Suprapubic skin (tissue), 3 donors: Measurements from ENCODE around the gene NARF.

Source experiments
- CTCF ChIP-seq, 2 donors: fragments of 200-600 bp in 1 of 2; fragments of 450-650 bp in 1 of 2; sonication (generic) in 1 of 2; IDR thresholded peaks; one replicate each; pipeline ENCODE4 v1.5.1; 2016 to 2019; ENCODE audit warnings: antibody characterized with exemption in 2 of 2, mild to moderate bottlenecking in 1 of 2, moderate library complexity in 1 of 2
- EP300 ChIP-seq: sonication (generic); formaldehyde crosslinking; IDR thresholded peaks from one replicate; pipeline ENCODE4 v1.6.1; 2017; ENCODE audit warnings: antibody characterized with exemption
- POLR2A ChIP-seq, 2 donors: fragments of 450-650 bp; IDR thresholded peaks; one replicate each; pipeline ENCODE4 v1.6.1; 2017; ENCODE audit warnings: antibody characterized with exemption in 2 of 2, mild to moderate bottlenecking in 2 of 2, moderate library complexity in 2 of 2

- TF ChIP-seq CTCF (IDR thresholded peaks at IDR 0.05) (no peak), POLR2A (IDR thresholded peaks at IDR 0.05) (no peak), EP300 (no peak)
Observed at GRCh38 chr17:82439194-82439828, 19.2 kb upstream of the NARF start.
